PC-3 (cell line): ENCODE results near the gene PCNX2. TPM values are rescaled to one million over a fixed set of nuclear protein-coding genes. Genes with fewer than 3 reads are reported as not detected.
A peak's percentile ranks its signal among the peaks of the same experiment; 100 is the strongest.

ENCODE experiments used
- ATAC-seq: fragments of 200-7000 bp; cut with Tn5 transposase; 2 replicates; pipeline ENCODE4 v1.9.1; 2020; ENCODE audit warnings: mild to moderate bottlenecking, moderate library complexity
- BruUV-seq: library from RNA; stranded (reverse); fragments of 400-500 nt; replicated peaks from 2 replicates; lab custom pipeline; 2021; lab: Mats Ljungman, UMichigan
- CTCF ChIA-PET: fragments of 300-600 bp; sonication (Branson Sonifier 250); formaldehyde crosslinking; loops from one replicate; lab custom pipeline; 2022; ENCODE audit warnings: antibody characterized with exemption; lab: Charles Lee
- POLR2A ChIA-PET: fragments of 300-600 bp; sonication (Branson Sonifier 250); formaldehyde crosslinking; loops from one replicate; lab custom pipeline; 2022; ENCODE audit warnings: antibody characterized with exemption; ENCODE audit not compliant: unreplicated experiment; lab: Charles Lee
- DNase-seq: peaks from one replicate; pipeline ENCODE4 v3.0.0-alpha.2; 2015
- H2AFZ ChIP-seq: fragments of 300-600 bp; sonication (generic); 2 replicates; pipeline ENCODE4 v1.6.0; 2016; ENCODE audit warnings: antibody characterized with exemption, low read length
- H3F3A ChIP-seq: fragments of 300-600 bp; sonication (generic); one replicate; pipeline ENCODE4 v1.6.0; 2017; ENCODE audit warnings: antibody characterized with exemption, low read length, control low read depth, mild to moderate bottlenecking; ENCODE audit not compliant: unreplicated experiment
- H3K27ac ChIP-seq: fragments of 300-600 bp; sonication (generic); 2 replicates; pipeline ENCODE4 v1.5.1; 2016; ENCODE audit warnings: mild to moderate bottlenecking, low read length
- H3K27me3 ChIP-seq: fragments of 300-600 bp; sonication (generic); 2 replicates; pipeline ENCODE4 v1.6.1; 2016; ENCODE audit warnings: low read length, mixed read lengths
- H3K36me3 ChIP-seq: fragments of 300-600 bp; sonication (generic); 2 replicates; pipeline ENCODE4 v1.6.1; 2016; ENCODE audit warnings: low read depth, mixed run types, low read length, mixed read lengths
- H3K4me1 ChIP-seq: fragments of 300-600 bp; sonication (generic); 2 replicates; pipeline ENCODE4 v1.5.1; 2016; ENCODE audit warnings: low read length; ENCODE audit not compliant: insufficient read depth
- H3K4me2 ChIP-seq: fragments of 300-600 bp; sonication (generic); 2 replicates; pipeline ENCODE4 v1.6.0; 2016; ENCODE audit warnings: low read length
- H3K4me3 ChIP-seq: fragments of 300-600 bp; sonication (generic); 2 replicates; pipeline ENCODE4 v1.5.1; 2016; ENCODE audit warnings: mild to moderate bottlenecking, low read length, mixed read lengths
- H3K79me2 ChIP-seq: fragments of 300-600 bp; sonication (generic); 2 replicates; pipeline ENCODE4 v1.6.1; 2017; ENCODE audit warnings: low read length, mixed read lengths
- H3K9ac ChIP-seq: fragments of 300-600 bp; sonication (generic); 2 replicates; pipeline ENCODE4 v1.6.0; 2016; ENCODE audit warnings: mild to moderate bottlenecking, low read length
- H3K9me2 ChIP-seq: fragments of 300-600 bp; sonication (generic); replicated peaks from 2 replicates; pipeline ENCODE4 v1.6.1; 2016; ENCODE audit warnings: mixed run types, low read length, mixed read lengths
- H3K9me3 ChIP-seq: fragments of 300-600 bp; sonication (generic); 2 replicates; pipeline ENCODE4 v1.6.1; 2016; ENCODE audit warnings: low read length, mixed read lengths
- H4K20me1 ChIP-seq: fragments of 300-600 bp; sonication (generic); 2 replicates; pipeline ENCODE4 v1.6.1; 2016; ENCODE audit warnings: low read length, mixed read lengths
- CTCF ChIP-seq: fragments of 300-600 bp; sonication (generic); conservative IDR thresholded peaks from 2 replicates; pipeline ENCODE4 v1.5.1; 2017; ENCODE audit warnings: antibody characterized with exemption, low read depth, mild to moderate bottlenecking, low read length
- EZH2 ChIP-seq: fragments of 300-600 bp; sonication (generic); IDR thresholded peaks from one replicate; pipeline ENCODE4 v1.6.1; 2017; ENCODE audit warnings: antibody characterized with exemption, mild to moderate bottlenecking, low read length; ENCODE audit not compliant: unreplicated experiment
- EZH2phosphoT487 ChIP-seq: fragments of 300-600 bp; sonication (generic); IDR thresholded peaks from 2 replicates; pipeline ENCODE4 v1.6.1; 2018; ENCODE audit warnings: mild to moderate bottlenecking, antibody characterized with exemption, low read length, borderline replicate concordance
- intact Hi-C: fragments of 100-400 bp; cut with micrococcal nuclease; formaldehyde crosslinking; loops from 2 replicates; pipeline ENCODE4 v1.9.0; 2023
- total RNA-seq: library from RNA; depleted of rRNA; stranded (reverse); fragments of >200 nt; gene quantifications from 2 replicates; pipeline ENCODE4 v1.2.3, GENCODE V29; 2014

The PCNX2 gene
- total RNA-seq, 1 experiment from 2014 or later: 17.3 TPM

- Histone ChIP-seq H3K36me3 (no peaks in the 10 kb centered on the region), H3K4me3 (peak overlapping the region; percentile 91), H3K79me2 (peaks cover 50% of the 10 kb centered on the region), H3K9me3 (no peaks in the 10 kb centered on the region), H3K27me3 (no peaks in the 10 kb centered on the region), H3K4me2 (peak overlapping the region; percentile 91), H3K9ac (peak overlapping the region; percentile 72), H3F3A (no peaks in the 10 kb centered on the region), H4K20me1 (peaks cover 13% of the 10 kb centered on the region; the same call in 1 of the 2 replicates), H3K27ac (peak overlapping the region; percentile 54), H2AFZ (peak overlapping the region; percentile 81), H3K4me1 (peaks cover 44% of the 10 kb centered on the region), H3K9me2 (no peaks in the 10 kb centered on the region)
- TF ChIP-seq EZH2phosphoT487 (no peak), CTCF (no peak)
- DNase-seq (peak; percentile 81), ATAC-seq (peak; percentile 70)
- ChIA-PET CTCF (no interaction called here), POLR2A (interaction anchor here (0.6 to 1.0 kb wide), 2 partner anchors 127 to 269 kb away, joined by 3 read pairs; no protein-coding TSS in a partner anchor)
- TSS peak; percentile 63 for BruUV-seq
- intact Hi-C loops: no loop called here
These were observed 650 bp downstream of the PCNX2 start for GRCh38 chr1:233294913-233295236.

GRCh38 chr1:233293556-233294446, 1.7 kb downstream of the PCNX2 start:
- ChIA-PET CTCF (no interaction called here), POLR2A (interaction anchor here (0.6 kb wide), 2 partner anchors 181 to 273 kb away, joined by 3 read pairs; no protein-coding TSS in a partner anchor)
- Histone ChIP-seq H3K4me2 (peak overlapping the region; percentile 91), H3K27ac (no peak overlapping the region), H3F3A (no peaks in the 10 kb centered on the region), H3K79me2 (peaks cover 59% of the 10 kb centered on the region), H3K9me2 (no peaks in the 10 kb centered on the region), H3K4me1 (peaks cover 36% of the 10 kb centered on the region), H3K4me3 (peak overlapping the region; percentile 91), H3K9ac (no peak overlapping the region), H3K9me3 (no peaks in the 10 kb centered on the region), H3K36me3 (peaks cover 5% of the 10 kb centered on the region; the same call in 1 of the 2 replicates), H4K20me1 (peaks cover 13% of the 10 kb centered on the region; the same call in 1 of the 2 replicates), H3K27me3 (no peaks in the 10 kb centered on the region), H2AFZ (no peak overlapping the region)
- ATAC-seq: no peak
- no peak for DNase-seq
- intact Hi-C loops: no loop called here
- no TSS peak for BruUV-seq
- TF ChIP-seq EZH2phosphoT487: no peak
- no peak for TF ChIP-seq EZH2
- no peak for TF ChIP-seq CTCF
